HepG2 (cell line): Measurements from ENCODE around the gene DISP2. TPM values are rescaled to one million over a fixed set of nuclear protein-coding genes. Genes with fewer than 3 reads are reported as not detected.

Source experiments
- AHR ChIP-seq: IDR thresholded peaks from 2 replicates; pipeline ENCODE4 v1.6.1; 2018; ENCODE audit warnings: missing genetic modification reagents, missing compliant biosample characterization
- ARNT ChIP-seq: fragments of 450-650 bp; IDR thresholded peaks from 2 replicates; pipeline ENCODE4 v1.6.1; 2017
- CHD4 ChIP-seq: fragments of 200-600 bp; sonication (generic); IDR thresholded peaks from 2 replicates; pipeline ENCODE4 v1.7.0; 2017; ENCODE audit warnings: mild to moderate bottlenecking, low read length, borderline replicate concordance
- DNMT1 ChIP-seq: sonication (generic); formaldehyde crosslinking; IDR thresholded peaks from 2 replicates; pipeline ENCODE4 v1.5.1; 2020; ENCODE audit warnings: mild to moderate bottlenecking, missing genetic modification reagents
- FOXM1 ChIP-seq: sonication (generic); formaldehyde crosslinking; IDR thresholded peaks from 2 replicates; pipeline ENCODE4 v1.5.0; 2020; ENCODE audit warnings: missing genetic modification reagents
- MAF1 ChIP-seq: sonication (generic); formaldehyde crosslinking; IDR thresholded peaks from 2 replicates; pipeline ENCODE4 v1.5.0; 2020; ENCODE audit warnings: missing genetic modification reagents, borderline replicate concordance
- MTA1 ChIP-seq: sonication (generic); formaldehyde crosslinking; IDR thresholded peaks from 2 replicates; pipeline ENCODE4 v1.4.0; 2020; ENCODE audit warnings: missing genetic modification reagents, mild to moderate bottlenecking, borderline replicate concordance
- NR0B2 ChIP-seq: sonication (generic); formaldehyde crosslinking; IDR thresholded peaks from 2 replicates; pipeline ENCODE4 v1.4.0; 2020; ENCODE audit warnings: mild to moderate bottlenecking, missing genetic modification reagents
- RXRA ChIP-seq: sonication (generic); formaldehyde crosslinking; IDR thresholded peaks from 2 replicates; pipeline ENCODE4 v1.5.1; 2020; ENCODE audit warnings: missing genetic modification reagents
- YY1 ChIP-seq: IDR thresholded peaks from 2 replicates; pipeline ENCODE4 v1.6.1; 2011; ENCODE audit warnings: low read length, low read depth, moderate library complexity, mild to moderate bottlenecking; ENCODE audit not compliant: insufficient read depth, insufficient replicate concordance
- ZFP90 ChIP-seq: sonication (generic); formaldehyde crosslinking; IDR thresholded peaks from 2 replicates; pipeline ENCODE4 v1.8.0; 2022; ENCODE audit warnings: missing genetic modification reagents, mild to moderate bottlenecking, inconsistent platforms, borderline replicate concordance
- ZNF143 ChIP-seq: sonication (generic); formaldehyde crosslinking; IDR thresholded peaks from 2 replicates; pipeline ENCODE4 v1.4.0; 2020; ENCODE audit warnings: missing genetic modification reagents
- ZNF235 ChIP-seq: sonication (generic); formaldehyde crosslinking; IDR thresholded peaks from 2 replicates; pipeline ENCODE4 v1.8.1; 2023; ENCODE audit warnings: mild to moderate bottlenecking, missing genetic modification reagents, borderline replicate concordance
- ZNF362 ChIP-seq: sonication (generic); formaldehyde crosslinking; IDR thresholded peaks from 2 replicates; pipeline ENCODE4 v1.4.0; 2020; ENCODE audit warnings: missing genetic modification reagents, mild to moderate bottlenecking, borderline replicate concordance
- ZNF772 ChIP-seq: sonication (generic); formaldehyde crosslinking; IDR thresholded peaks from 2 replicates; pipeline ENCODE4 v1.5.0; 2020; ENCODE audit warnings: mild to moderate bottlenecking, missing genetic modification reagents
- ZSCAN20 ChIP-seq: sonication (generic); formaldehyde crosslinking; IDR thresholded peaks from 2 replicates; pipeline ENCODE4 v1.4.0; 2020; ENCODE audit warnings: missing genetic modification reagents, mild to moderate bottlenecking, borderline replicate concordance
- polyA plus RNA-seq, 8 experiments: library from polyadenylated mRNA; depleted of rRNA in 3 of 8; stranded (reverse) in 7 of 8; unstranded in 1 of 8; fragments of >200 nt; fragmentation: Illumina TruSeq in 4 of 8; extraction: Trizol in 4 of 8; gene quantifications; 2 replicates each; pipeline versions ENCODE4 v1.2.1 to v1.2.3, GENCODE V29; 2011 to 2016; ENCODE audit warnings: low read depth in 4 of 8, missing spikeins in 1 of 8, mixed read lengths in 1 of 8; ENCODE audit not compliant: insufficient read depth in 1 of 8
- total RNA-seq, 5 experiments: library from RNA; depleted of rRNA; stranded (reverse); fragments of >200 nt; fragmentation: Illumina TruSeq; extraction: Trizol; gene quantifications; 2 replicates each; pipeline ENCODE4 v1.2.3, GENCODE V29; 2016; ENCODE audit warnings: low read depth in 1 of 5
- TF ChIP-seq, protein P1 (sequence below): sonication (generic); formaldehyde crosslinking; IDR thresholded peaks from 2 replicates; pipeline ENCODE4 v1.5.1; 2020; ENCODE audit warnings: mild to moderate bottlenecking, moderate library complexity, missing genetic modification reagents
- TF ChIP-seq, protein P2 (sequence below): sonication (generic); formaldehyde crosslinking; IDR thresholded peaks from 2 replicates; pipeline ENCODE4 v1.4.0; 2020; ENCODE audit warnings: missing genetic modification reagents
- TF ChIP-seq, protein P3 (sequence below), 2 experiments: IDR thresholded peaks; 2 replicates each; pipeline ENCODE4 v1.6.1; 2011 to 2012; ENCODE audit warnings: low read length in 2 of 2, borderline replicate concordance in 1 of 2, low read depth in 1 of 2, mild to moderate bottlenecking in 1 of 2, moderate library complexity in 1 of 2

DISP2 gene
- total and polyA plus RNA-seq, 2 of the 13 experiments (the other 11 are each of a cell fraction or from before 2014, with no cell fraction given), result 0.09 to 0.32 TPM

- TF ChIP-seq ZNF362 (CRISPR knock-in tag) (peak; percentile 57; the same call in 1 of the 2 replicates), YY1 (peak; percentile 67), ZNF235 (peak; percentile 89; the same call in 1 of the 2 replicates), DNMT1 (CRISPR knock-in tag) (peak; percentile 85), ZFP90 (CRISPR knock-in tag) (peak; percentile 95; the same call in 1 of the 2 replicates), RXRA (CRISPR knock-in tag) (peak; percentile 78), ARNT (no peak), ZNF143 (peak; percentile 42; the same call in 1 of the 2 replicates), AHR (peak; percentile 92; the same call in 1 of the 2 replicates), MTA1 (CRISPR knock-in tag) (peak; percentile 40; the same call in 1 of the 2 replicates), ZSCAN20 (CRISPR knock-in tag) (peak; percentile 97), NR0B2 (CRISPR knock-in tag) (peak; percentile 90), ZNF772 (peak; percentile 93), MAF1 (CRISPR knock-in tag) (peak; percentile 91; the same call in 1 of the 2 replicates), FOXM1 (peak; percentile 90; the same call in 1 of the 2 replicates), CHD4 (no peak)
- TF ChIP-seq, protein P1, sequence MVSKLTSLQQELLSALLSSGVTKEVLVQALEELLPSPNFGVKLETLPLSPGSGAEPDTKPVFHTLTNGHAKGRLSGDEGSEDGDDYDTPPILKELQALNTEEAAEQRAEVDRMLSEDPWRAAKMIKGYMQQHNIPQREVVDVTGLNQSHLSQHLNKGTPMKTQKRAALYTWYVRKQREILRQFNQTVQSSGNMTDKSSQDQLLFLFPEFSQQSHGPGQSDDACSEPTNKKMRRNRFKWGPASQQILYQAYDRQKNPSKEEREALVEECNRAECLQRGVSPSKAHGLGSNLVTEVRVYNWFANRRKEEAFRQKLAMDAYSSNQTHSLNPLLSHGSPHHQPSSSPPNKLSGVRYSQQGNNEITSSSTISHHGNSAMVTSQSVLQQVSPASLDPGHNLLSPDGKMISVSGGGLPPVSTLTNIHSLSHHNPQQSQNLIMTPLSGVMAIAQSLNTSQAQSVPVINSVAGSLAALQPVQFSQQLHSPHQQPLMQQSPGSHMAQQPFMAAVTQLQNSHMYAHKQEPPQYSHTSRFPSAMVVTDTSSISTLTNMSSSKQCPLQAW (CRISPR knock-in tag), result 0 out of 2 replicates have a peak, but pooled peaks have one; percentile 40
- TF ChIP-seq, protein P2, sequence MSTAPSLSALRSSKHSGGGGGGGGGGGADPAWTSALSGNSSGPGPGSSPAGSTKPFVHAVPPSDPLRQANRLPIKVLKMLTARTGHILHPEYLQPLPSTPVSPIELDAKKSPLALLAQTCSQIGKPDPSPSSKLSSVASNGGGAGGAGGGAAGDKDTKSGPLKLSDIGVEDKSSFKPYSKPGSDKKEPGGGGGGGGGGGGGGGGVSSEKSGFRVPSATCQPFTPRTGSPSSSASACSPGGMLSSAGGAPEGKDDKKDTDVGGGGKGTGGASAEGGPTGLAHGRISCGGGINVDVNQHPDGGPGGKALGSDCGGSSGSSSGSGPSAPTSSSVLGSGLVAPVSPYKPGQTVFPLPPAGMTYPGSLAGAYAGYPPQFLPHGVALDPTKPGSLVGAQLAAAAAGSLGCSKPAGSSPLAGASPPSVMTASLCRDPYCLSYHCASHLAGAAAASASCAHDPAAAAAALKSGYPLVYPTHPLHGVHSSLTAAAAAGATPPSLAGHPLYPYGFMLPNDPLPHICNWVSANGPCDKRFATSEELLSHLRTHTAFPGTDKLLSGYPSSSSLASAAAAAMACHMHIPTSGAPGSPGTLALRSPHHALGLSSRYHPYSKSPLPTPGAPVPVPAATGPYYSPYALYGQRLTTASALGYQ (CRISPR knock-in tag), result peak; percentile 86
- TF ChIP-seq, protein P3, sequence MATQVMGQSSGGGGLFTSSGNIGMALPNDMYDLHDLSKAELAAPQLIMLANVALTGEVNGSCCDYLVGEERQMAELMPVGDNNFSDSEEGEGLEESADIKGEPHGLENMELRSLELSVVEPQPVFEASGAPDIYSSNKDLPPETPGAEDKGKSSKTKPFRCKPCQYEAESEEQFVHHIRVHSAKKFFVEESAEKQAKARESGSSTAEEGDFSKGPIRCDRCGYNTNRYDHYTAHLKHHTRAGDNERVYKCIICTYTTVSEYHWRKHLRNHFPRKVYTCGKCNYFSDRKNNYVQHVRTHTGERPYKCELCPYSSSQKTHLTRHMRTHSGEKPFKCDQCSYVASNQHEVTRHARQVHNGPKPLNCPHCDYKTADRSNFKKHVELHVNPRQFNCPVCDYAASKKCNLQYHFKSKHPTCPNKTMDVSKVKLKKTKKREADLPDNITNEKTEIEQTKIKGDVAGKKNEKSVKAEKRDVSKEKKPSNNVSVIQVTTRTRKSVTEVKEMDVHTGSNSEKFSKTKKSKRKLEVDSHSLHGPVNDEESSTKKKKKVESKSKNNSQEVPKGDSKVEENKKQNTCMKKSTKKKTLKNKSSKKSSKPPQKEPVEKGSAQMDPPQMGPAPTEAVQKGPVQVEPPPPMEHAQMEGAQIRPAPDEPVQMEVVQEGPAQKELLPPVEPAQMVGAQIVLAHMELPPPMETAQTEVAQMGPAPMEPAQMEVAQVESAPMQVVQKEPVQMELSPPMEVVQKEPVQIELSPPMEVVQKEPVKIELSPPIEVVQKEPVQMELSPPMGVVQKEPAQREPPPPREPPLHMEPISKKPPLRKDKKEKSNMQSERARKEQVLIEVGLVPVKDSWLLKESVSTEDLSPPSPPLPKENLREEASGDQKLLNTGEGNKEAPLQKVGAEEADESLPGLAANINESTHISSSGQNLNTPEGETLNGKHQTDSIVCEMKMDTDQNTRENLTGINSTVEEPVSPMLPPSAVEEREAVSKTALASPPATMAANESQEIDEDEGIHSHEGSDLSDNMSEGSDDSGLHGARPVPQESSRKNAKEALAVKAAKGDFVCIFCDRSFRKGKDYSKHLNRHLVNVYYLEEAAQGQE (IDR thresholded peaks at IDR 0.05; ENCODE audit: borderline replicate concordance in 1 of 2, low read depth in 1 of 2, low read length in 2 of 2), result no peak
Observed at GRCh38 chr15:40367686-40368611, 9.9 kb downstream of the DISP2 start (continued).
